OCI-LY1 (cell line): ENCODE data around the gene PHF20.
"Not testable (repeated sequence)": the region's sequence is repeated elsewhere in the genome, so short reads cannot be mapped to it uniquely, and the experiment has no call there.

Source experiments
- CTCF ChIP-seq: fragments of 200-600 bp; sonication (generic), shearing (Covaris generic); IDR thresholded peaks from 2 replicates; pipeline ENCODE4 v1.5.1; 2017; ENCODE audit warnings: mild to moderate bottlenecking, antibody characterized with exemption, low read length, moderate library complexity, mixed read lengths
- EZH2 ChIP-seq: fragments of 200-600 bp; sonication (generic), shearing (Covaris generic); IDR thresholded peaks from 2 replicates; pipeline ENCODE4 v1.8.0; 2017; ENCODE audit warnings: borderline replicate concordance, mixed run types, mild to moderate bottlenecking, antibody characterized with exemption, low read length, moderate library complexity, mixed read lengths

DNA sequence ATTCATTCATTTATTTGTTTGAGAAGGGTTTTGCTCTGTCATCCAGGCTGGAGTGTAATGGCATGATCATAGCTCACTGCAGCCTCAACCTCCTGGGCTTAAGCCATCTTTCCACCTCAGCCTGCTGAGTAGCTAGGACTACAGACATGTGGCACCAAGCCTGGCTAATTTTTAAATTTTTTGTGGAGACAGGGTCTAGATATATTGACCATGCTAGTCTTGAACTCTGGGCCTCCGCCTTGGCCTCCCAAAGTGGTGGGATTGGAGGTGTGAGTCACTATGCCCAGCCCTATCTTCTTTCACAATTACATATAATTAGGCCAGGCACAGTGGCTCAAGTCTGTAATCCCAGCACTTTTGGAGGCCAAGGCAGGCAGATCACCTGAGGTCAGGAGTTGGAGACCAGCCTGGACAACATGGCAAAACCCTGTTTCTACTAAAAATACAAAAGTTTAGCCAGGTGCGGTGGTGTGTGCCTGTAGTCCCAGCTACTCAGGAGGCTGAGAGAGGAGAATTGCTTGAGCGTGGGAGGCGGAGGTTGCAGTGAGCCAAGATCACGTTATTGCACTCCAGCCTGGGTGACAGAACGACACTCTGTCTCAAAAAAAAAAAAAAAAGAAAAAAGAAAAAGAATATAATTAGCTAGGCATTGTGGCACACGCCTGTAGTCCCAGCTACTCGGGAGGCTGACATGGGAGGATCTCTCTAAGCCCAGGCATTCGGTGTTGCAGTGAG, 110.8 kb downstream of the PHF20 start:
- not testable (repeated sequence) for TF ChIP-seq CTCF, EZH2
